A673 (cell line): ENCODE results near the gene SEMA5A.

ENCODE experiments used
- CTCF ChIP-seq: fragments of 300-800, 200-600 bp; sonication (generic); conservative IDR thresholded peaks from 2 replicates; pipeline ENCODE4 v1.5.1; 2017; ENCODE audit warnings: low read depth, mild to moderate bottlenecking, antibody characterized with exemption, low read length, moderate library complexity, mixed read lengths
- EZH2 ChIP-seq: fragments of 200-600 bp; sonication (generic); IDR thresholded peaks from 2 replicates; pipeline ENCODE4 v1.6.1; 2017; ENCODE audit warnings: borderline replicate concordance, low read depth, mild to moderate bottlenecking, mixed read lengths, antibody characterized with exemption, low read length; ENCODE audit not compliant: poor library complexity, severe bottlenecking

GRCh38 chr5:9423571-9423970 lies 122.3 kb downstream of the SEMA5A start:
- TF ChIP-seq EZH2 = no peak
- TF ChIP-seq CTCF = no peak
